HG03060 (cell line): ENCODE data around the gene MRPS5.
"Not testable (repeated sequence)": the region's sequence is repeated elsewhere in the genome, so short reads cannot be mapped to it uniquely, and the experiment has no call there.

ENCODE experiments used
- ATAC-seq: cut with Tn5 transposase; IDR thresholded peaks from one replicate; pipeline ENCODE4 v1.9.1; 2021; ENCODE audit warnings: low read depth, moderate number of reproducible peaks; ENCODE audit not compliant: unreplicated experiment

Gene MRPS5

DNA sequence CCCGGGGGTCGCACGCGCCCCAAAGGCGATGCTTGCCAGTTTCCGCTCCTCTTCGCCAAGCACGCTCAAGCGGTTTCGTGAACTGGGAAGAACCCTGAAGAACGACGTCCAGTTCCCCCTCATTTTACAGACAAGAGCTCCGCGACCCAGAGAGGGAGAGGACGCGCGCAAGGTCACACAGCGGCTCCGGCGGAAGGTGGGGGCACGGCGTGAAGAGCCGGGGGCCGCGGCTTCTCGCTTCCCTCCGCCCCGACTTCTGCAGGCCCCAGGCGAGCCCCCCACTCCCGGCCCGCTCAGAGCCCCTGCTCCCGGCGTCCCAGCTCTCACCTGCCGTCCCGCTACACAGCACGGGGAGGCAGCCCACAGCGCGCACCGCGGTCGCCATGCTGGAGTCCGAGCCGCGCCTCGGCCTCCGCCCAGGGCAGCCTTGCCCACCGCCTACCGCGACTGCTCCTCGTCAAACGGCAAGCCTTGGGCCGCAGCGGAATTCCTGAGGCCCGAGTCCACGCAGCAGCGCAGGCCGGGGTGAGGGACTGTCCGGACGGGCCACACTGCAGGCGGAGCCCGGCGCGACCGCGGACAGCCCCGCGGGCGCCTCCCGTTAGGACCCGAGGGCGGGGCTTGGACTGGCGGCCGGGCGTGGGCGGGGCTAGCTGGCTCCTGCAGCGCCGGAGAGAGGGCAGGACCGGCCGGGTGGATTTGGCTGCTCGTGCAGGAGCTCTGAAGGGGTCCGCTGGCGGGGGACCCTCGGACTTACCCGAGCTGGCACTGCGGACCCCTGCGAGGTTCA is at the start of gene MRPS5:
TSS of gene MRPS5 (minus strand) at position 402 of the 790 bp plus-strand sequence. CDS start at position 385, 17 bp downstream.
- peak; percentile 57 for ATAC-seq

DNA sequence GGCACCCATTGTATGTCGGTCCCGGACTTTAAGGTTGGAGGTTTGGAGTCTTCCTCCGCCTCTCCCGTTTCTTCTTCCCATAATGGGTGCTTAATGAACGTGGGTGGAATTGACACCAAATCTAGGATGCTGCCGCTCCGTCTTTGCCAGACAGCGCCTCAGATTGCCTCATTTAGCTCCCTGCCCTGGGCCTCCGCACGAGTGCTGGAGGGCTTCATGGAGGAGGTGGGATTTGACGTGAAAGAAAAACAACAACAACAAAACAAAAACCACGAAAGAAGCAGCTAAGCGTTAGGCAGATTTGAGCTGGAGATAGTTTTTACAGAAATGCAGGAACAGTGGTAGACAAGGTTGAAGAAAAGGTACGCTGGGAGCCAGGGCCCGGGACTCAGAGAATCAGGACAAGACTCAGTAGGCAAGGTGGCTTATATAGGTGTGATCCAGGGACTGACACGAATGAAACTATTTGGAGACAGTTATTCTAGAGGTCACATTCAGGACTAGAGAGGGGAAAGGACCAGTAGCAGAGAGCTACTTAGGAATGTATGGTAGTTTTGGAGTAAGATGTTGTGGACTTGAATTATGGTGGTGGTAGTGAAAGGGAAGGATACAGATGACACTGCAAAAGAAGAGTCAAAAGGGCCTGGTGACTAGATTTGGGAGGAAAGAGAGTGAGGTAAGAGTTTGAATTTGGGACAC is 44.6 kb upstream of the MRPS5 start:
- ATAC-seq = no peak

DNA sequence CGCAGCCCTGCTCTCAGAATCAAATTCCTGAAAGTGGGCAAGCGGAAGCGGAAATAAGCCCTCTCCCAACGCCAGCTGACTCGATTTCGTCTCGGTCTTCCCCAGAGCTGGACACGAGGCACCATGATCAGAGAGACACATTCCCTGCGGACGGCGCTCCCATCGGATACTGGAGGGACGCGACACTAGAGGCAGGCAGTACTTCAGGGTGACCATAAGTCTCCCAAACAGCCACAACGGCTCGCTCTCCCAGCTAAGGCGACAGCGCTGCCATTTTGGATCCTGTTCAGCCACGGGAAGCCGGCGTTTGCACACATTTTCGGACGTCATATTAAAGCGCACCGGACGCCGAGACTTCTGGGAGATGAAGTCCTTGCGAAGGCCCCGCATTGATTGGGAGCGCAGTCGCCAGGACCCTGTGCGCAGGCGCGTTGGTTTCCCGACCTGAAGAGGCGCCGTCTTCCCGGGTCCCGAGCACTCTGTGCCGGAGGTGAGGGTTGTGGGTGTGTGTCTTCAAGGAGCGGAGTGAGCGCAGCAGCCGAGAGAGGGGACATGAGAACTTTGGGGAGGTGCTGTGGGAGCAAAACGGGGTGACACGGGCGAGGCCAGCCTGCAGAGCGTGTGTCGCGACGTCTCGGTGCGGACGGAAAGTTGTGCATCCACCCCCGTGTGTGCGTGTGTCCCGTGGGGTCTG is 43.9 kb upstream of the MRPS5 start, which contains the start of gene ZNF2:
TSS of gene ZNF2 (plus strand) at position 439 of the 694 bp plus-strand sequence. CDS start 10,418 bp downstream, outside the sequence.
- peak; percentile 83 for ATAC-seq

DNA sequence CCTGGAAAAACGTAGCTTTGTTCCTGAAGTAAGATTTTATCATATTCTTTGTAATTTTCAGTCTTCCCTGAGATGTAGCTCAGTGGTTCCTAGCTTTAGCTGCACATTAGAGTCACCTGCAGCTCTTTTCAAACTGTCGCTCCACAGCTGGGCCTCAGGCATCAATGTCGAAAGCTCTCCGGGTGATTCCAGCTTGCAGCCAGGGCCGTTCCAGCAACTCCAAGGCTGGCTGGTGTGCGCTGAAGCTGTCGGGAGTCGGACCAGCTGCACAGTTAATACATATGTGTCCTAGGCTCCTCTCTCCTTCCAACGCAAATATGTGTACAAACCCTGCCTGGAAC is 43.4 kb upstream of the MRPS5 start:
- ATAC-seq = peak; percentile 5

DNA sequence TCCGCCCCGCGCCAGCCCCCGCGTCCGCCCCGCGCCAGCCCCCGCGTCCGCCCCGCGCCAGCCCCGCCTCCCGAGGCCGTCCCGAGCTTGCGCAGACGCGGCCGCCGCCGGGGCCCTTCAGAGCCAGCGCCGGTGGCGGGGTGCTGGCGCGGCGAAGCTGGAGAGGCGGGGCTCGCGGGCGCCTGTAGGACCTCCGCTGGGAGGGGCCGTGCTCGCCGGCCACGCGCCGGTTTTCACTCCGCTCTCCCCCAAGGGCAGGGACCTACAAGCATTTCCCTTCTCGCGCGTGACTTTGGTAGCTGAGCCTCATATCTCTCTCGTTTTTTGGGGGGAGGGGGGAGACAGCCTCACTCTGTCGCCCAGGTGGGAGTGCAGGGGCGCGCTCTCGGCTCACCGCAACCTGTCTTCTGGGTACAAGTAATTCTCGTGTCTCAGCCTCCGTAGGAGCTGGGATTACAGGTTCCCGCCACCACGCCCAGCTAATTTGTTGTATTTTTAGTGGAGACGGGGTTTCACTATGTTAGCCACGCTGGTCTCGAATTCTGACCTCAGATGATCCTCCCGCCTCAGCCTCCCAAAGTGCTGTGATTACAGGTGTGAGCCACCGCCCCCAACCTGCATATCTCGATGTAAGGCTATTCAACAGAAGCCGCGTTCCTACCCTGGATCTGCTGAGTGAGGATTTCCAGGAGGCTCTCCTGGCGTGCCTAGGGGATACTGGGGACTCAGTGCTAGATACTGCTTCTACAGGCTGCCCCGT is 38.3 kb upstream of the MRPS5 start, which contains the start of gene ZNF514:
TSS of gene ZNF514 (minus strand) at position 159 of the 760 bp plus-strand sequence. CDS start 6,595 bp downstream, outside the sequence.
- ATAC-seq = peak; percentile 61

DNA sequence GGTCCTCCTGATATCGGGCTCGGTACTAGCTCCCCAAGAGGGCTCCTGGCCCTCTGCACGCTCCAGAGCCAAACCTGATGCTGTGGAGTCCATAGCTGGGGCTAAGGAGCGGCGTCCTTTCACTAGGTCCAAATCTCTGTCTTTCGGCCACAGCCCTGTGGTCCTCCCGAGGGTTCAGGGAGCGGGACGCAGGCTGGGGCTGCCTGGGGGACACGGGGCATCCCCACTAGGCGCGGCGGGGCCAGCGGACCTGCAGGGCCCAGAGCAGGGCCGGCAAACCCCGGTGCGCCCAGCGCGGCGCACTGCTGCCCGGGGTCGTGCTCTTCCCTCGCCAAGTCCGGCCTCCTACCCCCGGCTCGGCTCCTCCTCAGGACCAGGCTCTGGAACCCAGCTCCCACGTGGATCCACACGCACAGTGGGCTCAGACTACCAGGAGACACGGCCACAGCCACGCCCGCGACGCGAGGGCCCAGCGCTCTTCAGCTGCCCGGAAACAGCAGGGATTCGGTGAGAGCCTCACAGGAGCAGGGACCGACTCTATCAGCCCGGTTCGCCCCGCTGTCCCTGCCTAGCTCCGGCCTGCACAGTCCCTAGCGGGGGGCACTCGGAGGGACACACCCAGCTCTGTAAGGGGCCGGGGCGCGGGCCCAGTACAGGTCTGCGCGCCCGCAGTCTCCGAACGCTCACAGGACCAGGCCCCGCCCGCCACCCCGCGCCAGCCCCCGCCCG is 37.4 kb upstream of the MRPS5 start:
- ATAC-seq = peak; percentile 19

DNA sequence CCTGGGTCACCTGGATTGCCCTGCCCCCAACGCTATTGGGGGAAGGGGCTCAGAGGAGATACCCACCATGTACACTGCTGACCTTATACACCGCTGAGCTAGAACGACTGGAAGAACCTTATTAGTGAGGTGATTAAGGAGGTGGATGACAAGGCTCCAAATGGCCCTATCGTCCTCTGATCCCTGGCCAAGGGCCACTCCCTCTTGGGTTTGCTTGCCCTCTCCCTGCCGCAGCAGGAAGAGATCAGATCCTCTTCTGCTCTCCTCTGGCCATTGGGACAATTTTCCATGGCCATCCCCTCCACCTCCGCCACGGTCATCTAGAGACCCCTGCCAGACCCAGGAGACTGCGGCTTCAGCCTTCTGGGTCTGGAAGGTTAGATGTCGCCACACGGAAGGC is 36.8 kb upstream of the MRPS5 start:
- no peak for ATAC-seq

DNA sequence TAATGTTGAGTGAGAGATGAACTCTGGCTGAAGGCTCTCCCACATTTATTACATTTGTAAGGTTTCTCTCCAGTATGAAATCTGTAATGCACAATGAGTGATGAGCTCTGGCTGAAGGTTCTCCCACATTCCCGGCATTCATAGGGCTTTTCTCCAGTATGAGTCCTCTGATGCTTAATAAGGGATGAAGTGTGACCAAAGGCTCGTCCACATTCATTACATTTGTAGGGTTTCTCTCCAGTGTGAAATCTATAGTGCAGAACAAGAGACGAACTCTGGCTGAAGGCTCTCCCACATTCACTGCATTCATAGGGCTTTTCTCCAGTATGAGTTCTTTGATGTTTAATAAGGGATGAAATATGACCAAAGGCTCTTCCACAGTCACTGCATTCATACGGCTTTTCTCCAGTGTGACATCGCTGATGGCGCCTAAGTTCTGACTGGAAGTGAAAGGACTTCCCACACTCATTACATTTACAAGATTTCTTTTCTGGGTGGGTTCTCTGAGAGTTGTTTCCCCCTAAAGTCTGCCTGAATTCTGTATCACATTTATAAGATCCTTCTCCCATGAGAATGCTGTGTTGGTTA is 27.9 kb upstream of the MRPS5 start:
- ATAC-seq = no peak

DNA sequence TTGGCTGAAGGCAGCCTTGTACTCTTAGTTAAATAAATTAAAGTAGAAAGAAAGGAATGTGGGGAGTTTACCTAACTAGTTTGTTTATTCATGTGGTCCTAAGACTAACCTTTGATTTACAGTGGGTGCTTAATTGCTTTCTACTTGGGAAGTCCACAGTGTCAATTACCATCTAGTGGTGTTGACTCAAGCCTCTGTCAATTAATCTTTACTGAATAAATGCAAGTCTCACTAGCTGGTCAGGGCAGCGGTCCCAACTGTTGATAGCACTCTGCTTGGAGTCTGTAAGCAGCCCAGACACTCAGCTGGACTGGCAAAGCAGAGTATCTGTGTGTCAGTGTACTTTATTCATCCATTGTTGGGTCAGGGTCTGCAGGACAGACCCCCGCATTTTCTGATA is 22.2 kb upstream of the MRPS5 start:
- no peak for ATAC-seq

DNA sequence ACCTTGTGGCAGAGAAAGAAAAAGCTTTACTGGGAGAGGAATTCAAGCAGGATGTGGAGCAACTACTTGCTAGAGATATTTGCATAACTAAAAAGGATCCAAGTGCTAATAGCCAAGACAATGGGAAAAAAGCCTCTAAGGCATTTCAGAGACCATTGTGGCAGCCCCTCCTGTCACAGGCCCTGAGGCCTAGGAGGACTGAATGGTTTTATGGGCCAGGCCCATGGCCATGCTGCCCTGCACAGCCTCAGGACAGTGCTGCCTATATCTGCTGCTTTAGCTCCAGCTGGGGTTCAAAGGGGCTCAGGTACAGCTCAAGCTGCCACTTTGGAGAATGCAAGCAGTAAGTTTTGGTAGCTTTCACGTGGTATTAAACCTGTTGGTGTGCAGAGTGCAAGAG is 17.1 kb upstream of the MRPS5 start:
- ATAC-seq = no peak

DNA sequence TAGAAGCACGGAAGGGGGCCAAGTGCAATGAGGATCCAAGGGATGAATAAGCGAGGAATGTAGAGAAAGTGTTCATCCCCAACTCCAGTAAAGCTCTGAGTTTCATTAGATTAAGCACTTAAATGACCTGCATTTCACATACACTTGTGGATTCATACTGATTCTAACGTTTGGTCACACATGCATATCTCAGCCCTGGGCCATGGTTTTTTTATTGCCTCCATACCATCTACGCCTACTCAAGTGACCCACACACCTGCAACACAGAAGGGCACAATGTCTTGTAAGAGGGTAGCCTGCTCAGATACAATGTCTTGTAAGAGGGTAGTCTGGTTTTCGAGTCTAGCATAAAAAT is 566 bp upstream of the MRPS5 start:
- no peak for ATAC-seq

DNA sequence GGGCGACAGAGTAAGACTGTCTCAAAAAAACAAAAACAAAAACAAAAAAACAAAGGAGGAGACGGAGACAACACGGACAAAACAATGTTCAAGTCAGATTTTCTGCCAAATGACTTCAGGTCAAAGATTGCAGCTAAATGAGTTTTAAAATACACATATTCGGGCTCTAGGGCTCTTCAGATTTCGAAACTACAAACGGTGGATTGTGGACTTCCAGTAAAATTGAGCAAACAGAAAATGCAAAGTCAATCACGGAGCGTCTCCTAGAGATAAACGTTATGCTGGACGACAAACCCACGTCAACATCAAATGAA is 558 bp downstream of the MRPS5 start:
- no peak for ATAC-seq

DNA sequence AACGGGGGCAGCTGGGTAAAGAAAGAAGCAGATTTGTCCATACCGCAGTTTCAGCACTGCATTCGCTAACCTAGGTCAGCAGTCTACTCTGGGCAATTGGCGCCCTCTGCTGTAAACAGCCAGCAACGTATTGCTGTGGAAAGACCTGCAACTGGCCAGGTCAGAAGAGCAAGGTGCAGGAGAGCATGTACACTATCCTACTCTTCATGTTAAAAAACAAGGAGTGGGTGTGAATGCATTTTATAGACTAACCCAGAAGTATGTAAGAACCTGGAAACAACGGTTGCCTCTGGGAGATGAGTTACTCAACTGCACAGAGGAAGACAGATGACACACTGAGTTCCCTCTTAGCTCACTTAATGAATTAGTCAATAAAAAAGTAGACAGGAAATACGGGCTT is 6.2 kb downstream of the MRPS5 start:
- ATAC-seq = peak; percentile 88

DNA sequence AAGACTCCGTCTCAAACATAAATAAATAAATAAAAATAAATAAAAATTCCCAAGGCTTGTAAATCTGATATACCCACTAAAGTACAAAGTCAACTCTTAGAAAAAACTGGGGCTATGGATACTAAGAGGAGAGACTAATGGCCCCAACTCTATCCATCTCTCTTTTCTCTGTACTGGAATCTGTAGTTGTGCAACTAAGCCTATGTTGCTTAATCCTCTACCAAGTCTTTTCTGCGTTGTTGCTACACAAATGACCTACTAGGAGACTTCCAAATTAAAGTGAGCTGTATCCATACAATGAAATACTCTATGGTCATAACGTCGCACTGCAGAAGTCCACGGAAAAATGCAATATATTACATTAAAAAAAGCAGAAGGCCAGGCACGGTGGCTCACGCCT is 8.1 kb downstream of the MRPS5 start:
- ATAC-seq = no peak

DNA sequence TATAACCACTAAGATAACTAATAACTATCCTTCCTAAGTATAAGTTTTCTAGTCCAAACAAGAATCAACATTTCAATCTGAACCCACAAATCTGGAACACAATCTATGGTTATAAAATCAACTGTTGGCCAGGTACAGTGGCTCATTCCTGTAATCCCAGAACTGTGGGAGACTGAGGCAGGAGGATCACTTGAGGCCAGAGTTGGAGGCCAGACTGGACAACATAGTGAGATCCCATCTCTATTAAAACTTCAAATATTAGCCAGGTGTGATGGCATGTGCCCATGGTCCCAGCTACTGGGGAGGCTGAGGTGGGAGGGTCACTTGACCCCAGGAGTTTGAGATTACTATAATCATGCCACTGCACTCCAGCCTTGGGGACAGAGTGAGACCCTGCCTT is 11.2 kb downstream of the MRPS5 start:
- no peak for ATAC-seq

DNA sequence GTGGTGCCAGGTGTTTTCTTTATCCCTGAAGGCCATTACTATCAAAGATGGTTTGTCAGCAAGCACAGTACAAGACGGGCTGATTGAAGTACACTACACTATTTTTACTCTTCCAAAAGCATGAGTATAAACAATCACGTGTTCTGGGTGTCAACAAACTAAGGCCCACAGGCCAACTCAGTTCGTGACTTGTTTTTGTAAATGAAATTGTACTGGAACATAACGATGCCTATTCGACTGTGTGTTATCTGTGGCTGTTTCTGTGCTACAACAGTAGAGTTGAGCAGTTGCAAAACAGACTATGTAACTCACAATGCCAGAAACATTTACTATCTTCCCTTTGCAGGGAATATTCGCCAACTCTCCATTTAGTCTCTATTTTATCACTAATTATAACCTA is 12.3 kb downstream of the MRPS5 start:
- ATAC-seq = no peak

DNA sequence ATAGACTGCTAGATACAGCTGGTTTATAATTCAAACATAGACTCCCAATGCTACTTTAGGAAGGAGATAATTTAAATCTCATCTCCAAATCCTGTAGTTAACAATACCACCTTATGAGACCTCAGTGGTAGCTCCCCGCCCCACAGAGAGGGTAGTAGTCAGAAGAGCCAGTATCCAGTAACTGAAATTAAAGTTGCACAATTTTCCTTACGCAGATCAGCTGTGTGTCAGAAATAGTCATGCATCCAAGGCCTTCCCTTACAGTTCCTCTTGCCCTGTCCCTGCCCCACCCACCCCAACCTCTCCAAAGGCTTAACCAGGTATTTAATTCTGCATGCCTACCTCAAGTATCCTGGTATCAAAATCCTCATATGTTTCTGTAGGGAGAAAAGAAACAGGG is 15.5 kb downstream of the MRPS5 start:
- ATAC-seq = no peak

DNA sequence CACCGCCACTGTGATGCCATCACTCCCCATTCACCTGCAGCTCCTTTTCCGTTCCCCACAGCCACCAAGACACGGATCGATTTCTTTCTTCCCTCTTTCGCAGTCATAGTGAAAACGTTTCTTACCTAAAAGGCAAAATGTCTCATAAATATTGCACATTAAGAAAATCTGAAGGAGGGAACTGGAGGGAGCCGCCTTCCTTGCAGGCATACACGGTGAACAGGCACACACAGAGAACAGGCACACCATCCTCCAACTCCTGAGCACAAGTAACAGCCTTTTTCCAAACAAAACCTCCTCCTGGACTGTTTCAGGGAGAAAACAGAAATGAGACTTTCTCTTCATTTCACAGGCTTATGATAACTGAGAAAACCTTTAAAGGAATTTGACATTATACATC is 17.0 kb downstream of the MRPS5 start:
- no peak for ATAC-seq

DNA sequence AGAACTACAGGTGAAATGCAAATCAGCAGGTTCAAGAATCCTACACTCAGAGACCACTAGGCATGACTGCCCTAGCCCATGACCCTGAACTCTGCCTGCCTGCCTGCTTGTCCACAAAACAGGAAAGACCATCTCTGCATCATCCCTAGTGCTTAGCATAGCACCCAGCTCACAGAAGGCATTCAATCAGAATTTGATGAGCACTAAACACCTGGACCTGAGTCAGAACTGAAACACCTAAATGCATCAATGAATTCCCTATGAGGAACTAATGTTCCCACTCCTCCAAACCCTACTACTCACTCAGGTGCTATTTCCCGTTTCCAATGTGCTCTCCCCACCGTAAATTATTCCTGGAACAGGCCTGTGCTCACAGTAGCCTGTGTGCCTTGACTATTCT is 21.7 kb downstream of the MRPS5 start:
- ATAC-seq = no peak

DNA sequence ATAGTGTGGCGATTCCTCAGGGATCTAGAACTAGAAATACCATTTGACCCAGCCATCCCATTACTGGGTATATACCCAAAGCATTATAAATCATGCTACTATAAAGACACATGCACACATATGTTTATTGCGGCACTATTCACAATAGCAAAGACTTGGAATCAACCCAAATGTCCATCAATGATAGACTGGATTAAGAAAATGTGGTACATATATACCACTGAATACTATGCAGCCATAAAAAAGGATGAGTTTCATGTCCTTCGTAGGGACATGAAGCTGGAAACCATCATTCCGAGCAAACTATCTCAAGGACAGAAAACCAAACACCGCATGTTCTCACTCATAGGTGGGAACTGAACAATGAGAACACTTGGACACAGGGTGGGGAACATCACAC is 23.3 kb downstream of the MRPS5 start:
- ATAC-seq = not testable (repeated sequence)
